ENCODE results near the gene EPB41L4B.

Gene EPB41L4B

GRCh38 chr9:109166771-109167601, 153.9 kb downstream of the EPB41L4B start, which contains the start of gene FRRS1L:
FRRS1L (minus strand) TSS chr9:109167249; CDS start chr9:109167138, 111 bp downstream.
- Histone ChIP-seq H3K4me3 (ENCODE audit: low read length) (peak within 1 kb of the TSS; percentile 54), H3K4me1 (ENCODE audit: control insufficient read depth, low read depth, low read length) (peaks cover 6% of the 10 kb centered on the region), H3K9ac (ENCODE audit: low read length) (no peak within 1 kb of the TSS), H3K27ac (ENCODE audit: low read length) (no peak within 1 kb of the TSS), H3K36me3 (ENCODE audit: control insufficient read depth, low read depth, low read length) (no peaks in the 10 kb centered on the region), H3K27me3 (ENCODE audit: control insufficient read depth, insufficient read depth, low read length) (peaks cover 35% of the 10 kb centered on the region), H3K9me3 (ENCODE audit: control insufficient read depth, low read depth, low read length) (no peaks in the 10 kb centered on the region)

GRCh38 chr9:109166171-109166770, 154.6 kb downstream of the EPB41L4B start:
- H3K9ac ChIP-seq (ENCODE audit: low read length), result no peak overlapping the region
- peaks cover 35% of the 10 kb centered on the region for H3K27me3 ChIP-seq (ENCODE audit: control insufficient read depth, insufficient read depth, low read length)
- H3K4me1 ChIP-seq (ENCODE audit: control insufficient read depth, low read depth, low read length), result peaks cover 6% of the 10 kb centered on the region
- no peak overlapping the region for H3K27ac ChIP-seq (ENCODE audit: low read length)
- H3K4me3 ChIP-seq (ENCODE audit: low read length), result peak overlapping the region; percentile 47
- no peaks in the 10 kb centered on the region for H3K9me3 ChIP-seq (ENCODE audit: control insufficient read depth, low read depth, low read length)
- H3K36me3 ChIP-seq (ENCODE audit: control insufficient read depth, low read depth, low read length), result no peaks in the 10 kb centered on the region

GRCh38 chr9:109164042-109164441, 156.8 kb downstream of the EPB41L4B start:
- H3K4me3 ChIP-seq (ENCODE audit: low read length), result no peak overlapping the region
- H3K36me3 ChIP-seq (ENCODE audit: control insufficient read depth, low read depth, low read length), result no peaks in the 10 kb centered on the region
- H3K27ac ChIP-seq (ENCODE audit: low read length), result no peak overlapping the region
- no peaks in the 10 kb centered on the region for H3K9me3 ChIP-seq (ENCODE audit: control insufficient read depth, low read depth, low read length)
- H3K4me1 ChIP-seq (ENCODE audit: control insufficient read depth, low read depth, low read length), result peaks cover 6% of the 10 kb centered on the region
- no peak overlapping the region for H3K9ac ChIP-seq (ENCODE audit: low read length)
- H3K27me3 ChIP-seq (ENCODE audit: control insufficient read depth, insufficient read depth, low read length), result peaks cover 35% of the 10 kb centered on the region

GRCh38 chr9:109163194-109163593, 157.7 kb downstream of the EPB41L4B start:
- Histone ChIP-seq H3K27ac (ENCODE audit: low read length) (no peak overlapping the region), H3K4me1 (ENCODE audit: control insufficient read depth, low read depth, low read length) (peaks cover 6% of the 10 kb centered on the region), H3K4me3 (ENCODE audit: low read length) (no peak overlapping the region), H3K36me3 (ENCODE audit: control insufficient read depth, low read depth, low read length) (no peaks in the 10 kb centered on the region), H3K9ac (ENCODE audit: low read length) (no peak overlapping the region), H3K27me3 (ENCODE audit: control insufficient read depth, insufficient read depth, low read length) (peaks cover 33% of the 10 kb centered on the region), H3K9me3 (ENCODE audit: control insufficient read depth, low read depth, low read length) (no peaks in the 10 kb centered on the region)

GRCh38 chr9:109162677-109163076, 158.2 kb downstream of the EPB41L4B start:
- Histone ChIP-seq H3K9me3 (ENCODE audit: control insufficient read depth, low read depth, low read length) (no peaks in the 10 kb centered on the region), H3K9ac (ENCODE audit: low read length) (no peak overlapping the region), H3K4me1 (ENCODE audit: control insufficient read depth, low read depth, low read length) (peaks cover 6% of the 10 kb centered on the region), H3K36me3 (ENCODE audit: control insufficient read depth, low read depth, low read length) (no peaks in the 10 kb centered on the region), H3K27me3 (ENCODE audit: control insufficient read depth, insufficient read depth, low read length) (peaks cover 28% of the 10 kb centered on the region), H3K4me3 (ENCODE audit: low read length) (no peak overlapping the region), H3K27ac (ENCODE audit: low read length) (no peak overlapping the region)

GRCh38 chr9:109161471-109161870, 159.4 kb downstream of the EPB41L4B start:
- Histone ChIP-seq H3K9ac (ENCODE audit: low read length) (no peak overlapping the region), H3K27me3 (ENCODE audit: control insufficient read depth, insufficient read depth, low read length) (peaks cover 21% of the 10 kb centered on the region), H3K36me3 (ENCODE audit: control insufficient read depth, low read depth, low read length) (no peaks in the 10 kb centered on the region)

GRCh38 chr9:109159583-109159982, 161.3 kb downstream of the EPB41L4B start:
- Histone ChIP-seq H3K36me3 (ENCODE audit: control insufficient read depth, low read depth, low read length) (no peaks in the 10 kb centered on the region), H3K27me3 (ENCODE audit: control insufficient read depth, insufficient read depth, low read length) (peaks cover 2% of the 10 kb centered on the region), H3K4me1 (ENCODE audit: control insufficient read depth, low read depth, low read length) (no peaks in the 10 kb centered on the region), H3K9me3 (ENCODE audit: control insufficient read depth, low read depth, low read length) (no peaks in the 10 kb centered on the region), H3K4me3 (ENCODE audit: low read length) (no peak overlapping the region), H3K27ac (ENCODE audit: low read length) (no peak overlapping the region), H3K9ac (ENCODE audit: low read length) (no peak overlapping the region)

More at GRCh38 chr9:109161471-109161870, 159.4 kb downstream of the EPB41L4B start:
- H3K4me3 ChIP-seq (ENCODE audit: low read length), result no peak overlapping the region
- H3K9me3 ChIP-seq (ENCODE audit: control insufficient read depth, low read depth, low read length), result no peaks in the 10 kb centered on the region
- H3K4me1 ChIP-seq (ENCODE audit: control insufficient read depth, low read depth, low read length), result peaks cover 6% of the 10 kb centered on the region
- H3K27ac ChIP-seq (ENCODE audit: low read length), result no peak overlapping the region

- Histone ChIP-seq H3K27ac (ENCODE audit: low read length) (no peak overlapping the region), H3K4me3 (ENCODE audit: low read length) (no peak overlapping the region), H3K9ac (ENCODE audit: low read length) (no peak overlapping the region), H3K36me3 (ENCODE audit: control insufficient read depth, low read depth, low read length) (no peaks in the 10 kb centered on the region), H3K4me1 (ENCODE audit: control insufficient read depth, low read depth, low read length) (no peaks in the 10 kb centered on the region), H3K9me3 (ENCODE audit: control insufficient read depth, low read depth, low read length) (no peaks in the 10 kb centered on the region), H3K27me3 (ENCODE audit: control insufficient read depth, insufficient read depth, low read length) (no peaks in the 10 kb centered on the region)
These were observed 162.2 kb downstream of the EPB41L4B start for GRCh38 chr9:109158651-109159050.

- Histone ChIP-seq H3K27ac (ENCODE audit: low read length) (no peak overlapping the region), H3K4me3 (ENCODE audit: low read length) (no peak overlapping the region), H3K27me3 (ENCODE audit: control insufficient read depth, insufficient read depth, low read length) (no peaks in the 10 kb centered on the region), H3K36me3 (ENCODE audit: control insufficient read depth, low read depth, low read length) (no peaks in the 10 kb centered on the region), H3K4me1 (ENCODE audit: control insufficient read depth, low read depth, low read length) (no peaks in the 10 kb centered on the region), H3K9me3 (ENCODE audit: control insufficient read depth, low read depth, low read length) (peaks cover 7% of the 10 kb centered on the region), H3K9ac (ENCODE audit: low read length) (no peak overlapping the region)
These were observed 164.2 kb downstream of the EPB41L4B start for GRCh38 chr9:109156708-109157107.

- peaks cover 7% of the 10 kb centered on the region for H3K9me3 ChIP-seq (ENCODE audit: control insufficient read depth, low read depth, low read length)
- H3K27me3 ChIP-seq (ENCODE audit: control insufficient read depth, insufficient read depth, low read length), result no peaks in the 10 kb centered on the region
- no peak overlapping the region for H3K4me3 ChIP-seq (ENCODE audit: low read length)
- no peaks in the 10 kb centered on the region for H3K36me3 ChIP-seq (ENCODE audit: control insufficient read depth, low read depth, low read length)
- H3K9ac ChIP-seq (ENCODE audit: low read length), result no peak overlapping the region
- no peaks in the 10 kb centered on the region for H3K4me1 ChIP-seq (ENCODE audit: control insufficient read depth, low read depth, low read length)
- H3K27ac ChIP-seq (ENCODE audit: low read length), result no peak overlapping the region
These were observed 169.8 kb downstream of the EPB41L4B start for GRCh38 chr9:109150925-109151545.

- no peak overlapping the region for H3K4me3 ChIP-seq (ENCODE audit: low read length)
- H3K9me3 ChIP-seq (ENCODE audit: control insufficient read depth, low read depth, low read length), result peaks cover 7% of the 10 kb centered on the region
- no peaks in the 10 kb centered on the region for H3K36me3 ChIP-seq (ENCODE audit: control insufficient read depth, low read depth, low read length)
- no peak overlapping the region for H3K27ac ChIP-seq (ENCODE audit: low read length)
- no peaks in the 10 kb centered on the region for H3K27me3 ChIP-seq (ENCODE audit: control insufficient read depth, insufficient read depth, low read length)
- no peaks in the 10 kb centered on the region for H3K4me1 ChIP-seq (ENCODE audit: control insufficient read depth, low read depth, low read length)
- no peak overlapping the region for H3K9ac ChIP-seq (ENCODE audit: low read length)
These were observed 171.1 kb downstream of the EPB41L4B start for GRCh38 chr9:109149722-109150121.
